ENCODE measurements around the gene SORBS2. TPM values are rescaled to one million over a fixed set of nuclear protein-coding genes. Genes with fewer than 3 reads are reported as not detected.

The SORBS2 gene
- total RNA-seq, 1 donor from 2014 or later = 1.1 TPM

DNA sequence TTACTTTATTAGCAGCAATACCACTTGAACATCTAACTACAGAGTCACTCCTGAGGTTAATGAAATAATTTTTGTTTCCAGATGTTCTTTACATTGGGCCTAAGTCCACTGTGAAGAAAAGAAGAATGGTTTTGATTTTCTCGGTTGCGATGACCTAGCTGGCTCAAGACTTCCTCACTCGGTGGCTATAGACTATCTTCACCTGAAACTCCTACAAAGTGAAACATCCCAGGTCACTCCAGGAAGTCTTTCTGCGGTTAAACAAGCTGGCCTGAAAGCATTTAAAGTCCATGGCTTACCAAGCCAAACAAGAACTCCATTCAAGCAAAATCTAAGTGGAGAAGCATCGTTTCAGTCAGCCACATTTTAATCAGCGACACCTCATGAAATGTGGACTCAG is 13.7 kb upstream of the SORBS2 start:
- H3K4me3 ChIP-seq (ENCODE audit: low read depth, low read length) = no peak overlapping the region
- TF ChIP-seq, protein P1, sequence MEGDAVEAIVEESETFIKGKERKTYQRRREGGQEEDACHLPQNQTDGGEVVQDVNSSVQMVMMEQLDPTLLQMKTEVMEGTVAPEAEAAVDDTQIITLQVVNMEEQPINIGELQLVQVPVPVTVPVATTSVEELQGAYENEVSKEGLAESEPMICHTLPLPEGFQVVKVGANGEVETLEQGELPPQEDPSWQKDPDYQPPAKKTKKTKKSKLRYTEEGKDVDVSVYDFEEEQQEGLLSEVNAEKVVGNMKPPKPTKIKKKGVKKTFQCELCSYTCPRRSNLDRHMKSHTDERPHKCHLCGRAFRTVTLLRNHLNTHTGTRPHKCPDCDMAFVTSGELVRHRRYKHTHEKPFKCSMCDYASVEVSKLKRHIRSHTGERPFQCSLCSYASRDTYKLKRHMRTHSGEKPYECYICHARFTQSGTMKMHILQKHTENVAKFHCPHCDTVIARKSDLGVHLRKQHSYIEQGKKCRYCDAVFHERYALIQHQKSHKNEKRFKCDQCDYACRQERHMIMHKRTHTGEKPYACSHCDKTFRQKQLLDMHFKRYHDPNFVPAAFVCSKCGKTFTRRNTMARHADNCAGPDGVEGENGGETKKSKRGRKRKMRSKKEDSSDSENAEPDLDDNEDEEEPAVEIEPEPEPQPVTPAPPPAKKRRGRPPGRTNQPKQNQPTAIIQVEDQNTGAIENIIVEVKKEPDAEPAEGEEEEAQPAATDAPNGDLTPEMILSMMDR (IDR thresholded peaks at IDR 0.05; ENCODE audit: insufficient read depth, low read length, severe bottlenecking) = no peak
- no peak for DNase-seq (ENCODE audit: low read depth)
- FAIRE-seq = no peak
- H3K27me3 ChIP-seq (ENCODE audit: control insufficient read depth, insufficient read depth, low read length) = no peaks in the 10 kb centered on the region
- H3K36me3 ChIP-seq (ENCODE audit: control insufficient read depth, insufficient read depth, low read length) = no peaks in the 10 kb centered on the region

DNA sequence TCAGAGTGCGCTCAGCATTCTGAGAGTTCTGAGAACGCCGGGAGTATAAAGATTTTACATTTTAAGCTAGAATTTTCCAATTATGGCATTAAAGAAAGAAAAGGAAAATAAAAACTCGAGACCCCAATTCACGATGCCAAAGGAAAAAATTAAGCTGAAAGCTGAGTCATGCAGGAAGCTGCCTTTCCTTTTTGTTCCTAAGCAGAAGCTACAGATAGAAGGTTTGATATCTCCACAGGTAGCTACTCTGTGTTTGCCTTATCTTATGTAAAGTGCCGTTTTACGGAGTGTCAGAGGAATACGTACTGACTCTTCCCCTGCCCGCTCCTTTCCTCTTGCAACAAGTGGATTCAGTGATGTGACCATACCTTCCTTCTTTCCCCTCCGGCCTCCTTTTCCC is 10.8 kb upstream of the SORBS2 start:
- Histone ChIP-seq H3K36me3 (ENCODE audit: control insufficient read depth, insufficient read depth, low read length) (no peaks in the 10 kb centered on the region), H3K27me3 (ENCODE audit: control insufficient read depth, insufficient read depth, low read length) (no peaks in the 10 kb centered on the region), H3K4me3 (ENCODE audit: low read depth, low read length) (no peak overlapping the region)
- TF ChIP-seq, protein P1 (IDR thresholded peaks at IDR 0.05; ENCODE audit: insufficient read depth, low read length, severe bottlenecking) = no peak
- no peak for FAIRE-seq
- DNase-seq (ENCODE audit: low read depth) = no peak

DNA sequence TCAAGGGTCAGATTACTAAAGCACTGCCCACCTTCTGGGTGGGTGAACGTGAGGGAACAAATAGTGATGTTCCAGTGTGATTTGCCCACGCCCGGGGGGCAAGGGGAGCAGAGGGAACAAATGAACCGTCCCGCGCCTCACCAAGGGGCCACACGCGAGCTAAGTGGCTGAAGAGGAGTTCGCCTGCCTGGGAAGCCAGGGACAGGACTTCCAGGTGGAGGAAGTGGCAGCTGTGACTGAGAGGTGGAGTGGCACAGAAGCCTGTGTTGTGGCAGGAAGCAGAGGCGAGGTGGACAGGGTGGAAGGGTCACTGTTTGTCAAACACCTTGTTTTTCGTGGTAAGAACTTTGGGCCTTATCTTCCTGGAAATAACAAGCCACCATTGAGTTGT is 9.0 kb upstream of the SORBS2 start:
- FAIRE-seq (no peak), DNase-seq (ENCODE audit: low read depth) (no peak)
- no peaks in the 10 kb centered on the region for H3K36me3 ChIP-seq (ENCODE audit: control insufficient read depth, insufficient read depth, low read length)
- H3K4me3 ChIP-seq (ENCODE audit: low read depth, low read length) = no peak overlapping the region
- TF ChIP-seq, protein P1 (IDR thresholded peaks at IDR 0.05; ENCODE audit: insufficient read depth, low read length, severe bottlenecking) = no peak
- no peaks in the 10 kb centered on the region for H3K27me3 ChIP-seq (ENCODE audit: control insufficient read depth, insufficient read depth, low read length)

DNA sequence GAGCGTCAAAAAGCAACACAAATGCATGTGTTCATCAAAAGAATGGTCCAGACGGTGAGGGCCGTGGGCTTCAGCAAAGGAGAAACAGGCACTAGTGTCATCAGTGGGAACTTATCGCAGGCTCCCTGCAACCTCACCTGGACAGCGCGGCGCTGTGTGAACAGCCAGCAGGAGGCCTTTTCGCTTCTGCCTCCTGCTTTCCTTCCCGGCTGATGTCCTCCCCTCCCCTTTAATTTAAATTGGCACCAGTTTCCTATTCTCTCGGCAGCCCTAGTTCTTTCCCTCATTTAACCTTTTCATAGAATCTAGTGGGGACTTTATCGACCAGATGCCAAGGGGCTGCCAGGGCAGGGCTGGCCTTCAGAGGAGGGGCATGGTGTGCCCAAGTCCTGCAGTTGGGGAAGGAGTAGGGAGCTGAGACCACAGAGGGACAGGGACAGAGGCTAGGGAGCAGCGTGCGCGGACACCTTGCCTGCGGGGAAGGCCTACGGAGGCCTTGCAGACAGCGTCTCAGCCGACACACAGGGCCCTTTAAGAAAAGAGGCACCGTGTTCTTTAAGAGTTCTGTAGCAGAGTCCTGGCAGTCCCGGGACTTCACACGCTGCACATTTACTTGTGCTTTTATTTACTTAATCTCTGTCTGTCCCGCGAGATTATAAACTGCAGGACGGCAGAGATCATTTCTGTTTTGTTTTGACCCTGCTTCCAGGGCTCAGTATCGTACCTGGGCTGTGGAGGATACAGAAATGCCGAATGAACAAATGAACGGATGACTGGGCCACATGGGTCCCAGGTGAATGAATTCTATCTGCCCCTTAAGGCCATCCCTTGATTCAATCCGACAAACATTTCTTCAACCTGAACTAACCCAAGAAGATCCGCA is 8.4 kb upstream of the SORBS2 start:
- no peak overlapping the region for H3K4me3 ChIP-seq (ENCODE audit: low read depth, low read length)
- no peaks in the 10 kb centered on the region for H3K36me3 ChIP-seq (ENCODE audit: control insufficient read depth, insufficient read depth, low read length)
- TF ChIP-seq, protein P1 (IDR thresholded peaks at IDR 0.05; ENCODE audit: insufficient read depth, low read length, severe bottlenecking) = no peak
- FAIRE-seq (no peak), DNase-seq (ENCODE audit: low read depth) (no peak)
- H3K27me3 ChIP-seq (ENCODE audit: control insufficient read depth, insufficient read depth, low read length) = no peaks in the 10 kb centered on the region

DNA sequence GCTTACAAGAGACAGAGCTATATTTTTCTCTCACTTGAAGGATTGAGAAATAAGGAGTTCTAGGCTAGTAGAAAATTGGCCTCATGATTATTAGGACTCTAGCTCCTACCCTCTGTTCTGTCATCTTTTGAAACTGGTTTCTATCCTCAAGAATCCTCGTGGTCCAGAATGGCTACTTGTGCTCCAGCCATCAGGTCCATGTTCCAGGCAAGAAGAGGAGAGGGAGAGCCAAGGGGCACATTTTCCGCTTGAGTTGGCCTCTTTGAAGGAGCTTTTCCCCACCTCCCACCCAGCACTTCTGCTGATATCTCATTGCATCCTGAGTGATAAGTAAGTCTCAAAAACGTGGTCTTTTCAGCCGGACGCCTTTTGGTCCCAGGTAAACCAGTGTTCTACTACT is 7.2 kb upstream of the SORBS2 start:
- Histone ChIP-seq H3K4me3 (ENCODE audit: low read depth, low read length) (no peak overlapping the region), H3K36me3 (ENCODE audit: control insufficient read depth, insufficient read depth, low read length) (no peaks in the 10 kb centered on the region), H3K27me3 (ENCODE audit: control insufficient read depth, insufficient read depth, low read length) (no peaks in the 10 kb centered on the region)
- FAIRE-seq = no peak
- no peak for DNase-seq (ENCODE audit: low read depth)
- TF ChIP-seq, protein P1 (IDR thresholded peaks at IDR 0.05; ENCODE audit: insufficient read depth, low read length, severe bottlenecking) = no peak
